Calu3 (cell line): ENCODE data around the gene FOXP1. TPM values are rescaled to one million over a fixed set of nuclear protein-coding genes. Genes with fewer than 3 reads are reported as not detected.

Experiments used
- BruUV-seq: library from RNA; stranded (reverse); fragments of 400-500 nt; replicated peaks from 2 replicates; lab custom pipeline; 2021; lab: Mats Ljungman, UMichigan
- CTCF ChIA-PET: fragments of 300-600 bp; sonication (Branson Sonifier 250); formaldehyde crosslinking; loops from one replicate; lab custom pipeline; 2022; ENCODE audit warnings: antibody characterized with exemption; lab: Charles Lee
- DNase-seq: peaks from one replicate; pipeline ENCODE4 v3.0.0; 2022
- H3K27ac Mint-ChIP-seq: one replicate; pipeline ENCODE4 v1.8.0; 2022; ENCODE audit warnings: mixed read lengths; ENCODE audit not compliant: unreplicated experiment
- H3K27me3 Mint-ChIP-seq: one replicate; pipeline ENCODE4 v1.8.0; 2022; ENCODE audit warnings: mixed read lengths; ENCODE audit not compliant: unreplicated experiment
- H3K36me3 Mint-ChIP-seq: one replicate; pipeline ENCODE4 v1.8.0; 2022; ENCODE audit warnings: mild to moderate bottlenecking, moderate library complexity, mixed read lengths; ENCODE audit not compliant: insufficient read depth, unreplicated experiment
- H3K4me1 Mint-ChIP-seq: one replicate; pipeline ENCODE4 v1.8.0; 2022; ENCODE audit warnings: mild to moderate bottlenecking, low read depth, mixed read lengths; ENCODE audit not compliant: unreplicated experiment
- H3K4me3 Mint-ChIP-seq: one replicate; pipeline ENCODE4 v1.8.0; 2022; ENCODE audit warnings: mild to moderate bottlenecking, low read depth, moderate library complexity, mixed read lengths; ENCODE audit not compliant: unreplicated experiment
- H3K9me3 Mint-ChIP-seq: one replicate; pipeline ENCODE4 v1.8.0; 2022; ENCODE audit warnings: low read depth, mixed read lengths; ENCODE audit not compliant: unreplicated experiment
- CTCF ChIP-seq: fragments of 200-600 bp; IDR thresholded peaks from one replicate; pipeline ENCODE4 v1.8.0; 2022; ENCODE audit warnings: antibody characterized with exemption; ENCODE audit not compliant: unreplicated experiment
- intact Hi-C: fragments of 100-400 bp; cut with micrococcal nuclease; formaldehyde crosslinking; loops from one replicate; pipeline ENCODE4 v1.10.0; 2022; ENCODE audit not compliant: unreplicated experiment
- total RNA-seq: library from RNA; stranded (reverse); gene quantifications from 2 replicates; pipeline ENCODE4 v1.2.3, GENCODE V29; 2022

Gene FOXP1
- total RNA-seq, 1 experiment from 2014 or later = 82.8 TPM

DNA sequence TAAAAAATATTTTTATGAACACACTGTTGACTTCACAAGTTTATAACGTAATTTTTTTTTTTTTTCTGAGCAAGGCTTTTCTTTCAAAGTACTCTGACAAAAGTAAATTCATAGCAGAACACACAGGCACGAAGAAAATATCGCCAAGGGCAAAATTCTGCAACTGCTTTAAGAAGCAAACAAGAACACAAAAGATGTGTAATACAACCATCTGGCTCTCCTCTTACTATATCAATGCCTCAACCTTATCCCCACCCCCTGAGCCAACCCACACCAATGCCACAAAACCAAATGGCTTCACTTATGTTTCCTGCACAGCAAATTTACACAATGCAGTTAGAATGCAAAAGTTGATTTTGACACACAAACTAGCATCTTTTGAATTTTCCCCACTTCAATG lies 274.2 kb downstream of the FOXP1 start:
- intact Hi-C loops = loop anchor here (10.0 kb wide), 2 partner anchors 595 to 755 kb away; no protein-coding TSS in a partner anchor
- Mint-ChIP-seq H3K27ac (no peak overlapping the region), H3K4me3 (no peak overlapping the region), H3K27me3 (no peaks in the 10 kb centered on the region), H3K4me1 (peaks cover 17% of the 10 kb centered on the region), H3K36me3 (peaks cover 9% of the 10 kb centered on the region), H3K9me3 (no peaks in the 10 kb centered on the region)
- BruUV-seq = no TSS peak
- TF ChIP-seq CTCF = no peak
- CTCF ChIA-PET = no interaction called here
- no peak for DNase-seq

DNA sequence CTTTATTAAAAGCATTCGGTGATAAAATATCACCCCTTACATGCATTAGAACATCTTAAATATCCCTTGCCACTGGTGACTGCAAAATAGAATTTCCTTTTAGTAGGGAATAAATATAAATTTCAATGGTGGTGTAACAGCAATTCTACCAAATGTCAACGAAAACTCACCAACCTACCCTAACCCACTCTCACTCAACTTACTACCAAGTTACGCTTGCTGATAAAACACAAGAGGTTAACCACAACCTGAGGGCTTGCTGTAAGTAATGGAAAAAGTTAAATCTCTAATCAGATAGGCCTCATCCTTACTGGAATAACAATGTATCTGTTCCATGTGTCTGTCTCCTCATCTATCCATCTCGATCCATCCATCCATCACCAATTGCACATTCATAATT lies 274.7 kb downstream of the FOXP1 start:
- BruUV-seq = no TSS peak
- Mint-ChIP-seq H3K9me3 (no peaks in the 10 kb centered on the region), H3K27ac (no peak overlapping the region), H3K4me1 (peaks cover 22% of the 10 kb centered on the region), H3K27me3 (no peaks in the 10 kb centered on the region), H3K4me3 (no peak overlapping the region), H3K36me3 (peaks cover 9% of the 10 kb centered on the region)
- no peak for DNase-seq
- intact Hi-C loops = loop anchor here (10.0 kb wide), 2 partner anchors 594 to 754 kb away; no protein-coding TSS in a partner anchor
- CTCF ChIA-PET = no interaction called here
- no peak for TF ChIP-seq CTCF

DNA sequence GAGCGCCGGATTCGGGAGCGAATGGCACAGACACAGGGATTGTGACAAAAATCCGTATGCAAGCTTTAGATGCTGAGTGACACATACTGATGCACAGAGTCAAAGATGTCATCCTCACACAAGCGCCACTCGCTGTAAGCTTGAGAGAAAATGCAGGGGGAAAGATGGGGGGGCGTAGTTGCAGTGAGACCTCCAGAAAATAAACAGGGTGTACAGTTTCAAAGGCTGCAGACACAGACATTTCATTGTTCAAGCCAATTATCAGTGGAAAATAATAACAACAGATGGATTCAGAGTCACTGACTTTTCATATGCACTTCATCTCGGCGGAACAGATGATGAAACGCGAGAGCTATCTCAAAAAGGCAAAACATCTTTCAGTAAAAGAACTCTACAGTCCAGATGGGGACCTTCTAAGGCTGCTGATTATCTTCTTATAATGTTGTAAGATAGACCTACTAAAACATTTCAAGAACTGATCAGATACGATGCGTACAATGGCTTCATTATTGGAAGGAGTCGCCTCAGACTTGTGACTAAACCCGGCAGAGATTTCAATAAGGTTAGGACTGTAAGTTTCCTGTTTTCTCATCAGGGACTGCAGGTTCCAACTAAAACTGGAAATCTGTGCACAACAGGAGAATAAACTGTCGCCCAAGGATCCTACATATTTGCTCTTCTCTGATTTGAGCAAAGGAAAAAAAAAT lies 275.4 kb downstream of the FOXP1 start:
- DNase-seq = no peak
- intact Hi-C loops = loop anchor here (10.0 kb wide), 2 partner anchors 593 to 753 kb away; no protein-coding TSS in a partner anchor
- CTCF ChIA-PET = interaction anchor here (0.6 kb wide), 1 partner anchor 43 kb away, joined by 3 read pairs; no protein-coding TSS in a partner anchor
- Mint-ChIP-seq H3K27me3 (no peaks in the 10 kb centered on the region), H3K9me3 (no peaks in the 10 kb centered on the region), H3K4me1 (peaks cover 29% of the 10 kb centered on the region), H3K27ac (no peak overlapping the region), H3K36me3 (peaks cover 9% of the 10 kb centered on the region), H3K4me3 (no peak overlapping the region)
- no TSS peak for BruUV-seq
- no peak for TF ChIP-seq CTCF

DNA sequence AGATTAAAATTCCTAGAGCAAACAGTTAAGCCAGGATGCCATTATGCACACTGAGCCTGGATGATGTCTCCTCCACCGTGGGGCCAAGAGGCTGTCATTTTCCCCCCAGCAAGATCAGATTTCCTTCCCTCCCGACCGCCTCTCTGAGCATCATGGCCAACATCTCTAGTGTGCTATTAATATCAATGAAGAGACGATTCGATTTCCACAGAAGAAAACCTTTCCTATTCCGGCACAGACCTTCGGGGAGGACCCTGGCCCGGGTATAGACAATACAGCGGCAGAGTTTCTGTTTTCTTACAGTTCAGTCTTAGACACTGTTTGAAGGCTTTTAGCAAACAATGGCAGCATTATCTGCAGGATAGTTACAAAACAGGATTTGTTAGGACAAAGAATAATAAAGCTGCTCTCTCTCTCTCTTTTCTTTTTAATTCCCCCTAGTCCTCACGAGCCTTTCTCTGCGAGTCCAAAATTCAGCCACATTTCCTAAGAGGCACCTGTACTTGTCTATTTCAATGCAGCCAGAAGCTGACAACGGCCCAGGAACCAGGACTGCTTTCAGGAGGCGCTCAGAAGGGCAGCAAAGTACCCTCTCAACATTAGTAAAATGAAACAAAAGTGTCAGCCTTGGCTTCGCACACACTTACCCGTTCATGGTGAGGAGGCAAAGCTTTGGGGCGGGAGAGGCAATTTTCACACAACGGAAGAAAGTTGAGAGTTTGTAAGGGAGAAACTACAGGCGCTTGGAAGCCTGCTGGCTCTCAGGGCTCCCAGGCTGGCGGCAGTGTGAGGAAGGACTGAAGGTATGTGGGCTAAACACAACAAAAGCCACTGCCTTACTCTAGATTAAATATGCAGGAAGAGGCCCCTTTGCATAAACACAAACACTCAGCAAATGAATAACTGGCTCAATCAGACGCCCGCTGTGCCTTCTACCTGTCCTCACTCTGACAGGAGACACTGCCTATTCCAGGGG lies 278.0 kb downstream of the FOXP1 start:
- no peak for TF ChIP-seq CTCF
- no peaks in the 10 kb centered on the region for H3K27me3 Mint-ChIP-seq
- BruUV-seq = no TSS peak
- no peaks in the 10 kb centered on the region for H3K9me3 Mint-ChIP-seq
- CTCF ChIA-PET = no interaction called here
- peak overlapping the region; percentile 70 for H3K4me3 Mint-ChIP-seq
- intact Hi-C loops = loop anchor here (2.0 to 10.0 kb wide), 5 partner anchors 247 to 751 kb away; no protein-coding TSS in a partner anchor
- DNase-seq = peak; percentile 12
- peaks cover 9% of the 10 kb centered on the region for H3K36me3 Mint-ChIP-seq
- H3K27ac Mint-ChIP-seq = peak overlapping the region; percentile 45
- peaks cover 39% of the 10 kb centered on the region for H3K4me1 Mint-ChIP-seq
